HEK293 (cell line): Measurements from ENCODE around the gene IFNL2.

ENCODE experiments used
- CTCF ChIA-PET: fragments of 350-600 bp; formaldehyde crosslinking; extraction: SDS; loops from one replicate; lab custom pipeline; 2021; ENCODE audit warnings: antibody characterized with exemption; lab: Yijun Ruan, JAX
- POLR2A ChIA-PET: fragments of 300-600 bp; formaldehyde crosslinking; extraction: SDS; loops from one replicate; lab custom pipeline; 2020; ENCODE audit warnings: antibody characterized with exemption, inconsistent platforms; lab: Yijun Ruan, JAX
- H3K27ac ChIP-seq: fragments of 200-500 bp; sonication (Bioruptor generic); 2 replicates; pipeline ENCODE4 v1.5.1; 2014; ENCODE audit warnings: low read depth, low read length, control low read depth, inconsistent platforms; ENCODE audit errors: extremely low read depth
- H3K36me3 ChIP-seq, 2 experiments: fragments of 200-500 bp in 1 of 2; sonication (Bioruptor generic) in 1 of 2; 1 replicate in 1 of 2; 2 replicates in 1 of 2; pipeline ENCODE4 v1.5.1; 2014 to 2017; ENCODE audit warnings: inconsistent platforms in 2 of 2, low read length in 2 of 2; ENCODE audit not compliant: control insufficient read depth in 2 of 2, insufficient read depth in 1 of 2
- H3K4me1 ChIP-seq: fragments of 200-500 bp; sonication (Bioruptor generic); 2 replicates; pipeline ENCODE4 v1.5.1; 2014; ENCODE audit warnings: mild to moderate bottlenecking, low read length, inconsistent platforms; ENCODE audit not compliant: control insufficient read depth, insufficient read depth
- H3K4me3 ChIP-seq: 2 replicates; pipeline ENCODE4 v1.5.1; 2011; ENCODE audit warnings: low read depth, mild to moderate bottlenecking, control low read depth, low read length, moderate library complexity
- H3K9me3 ChIP-seq: fragments of 200-500 bp; sonication (Bioruptor generic); 2 replicates; pipeline ENCODE4 v1.5.1; 2014; ENCODE audit warnings: low read depth, low read length, inconsistent platforms; ENCODE audit not compliant: control insufficient read depth, insufficient read depth
- CTCF ChIP-seq: fragments of 450-650 bp; formaldehyde crosslinking; IDR thresholded peaks from 2 replicates; pipeline ENCODE4 v1.5.1; 2016; ENCODE audit warnings: missing biosample characterization, missing genetic modification characterization
- EGR2 ChIP-seq: fragments of 450-650 bp; formaldehyde crosslinking; IDR thresholded peaks from 2 replicates; pipeline ENCODE4 v1.5.1; 2016; ENCODE audit warnings: low read depth, missing biosample characterization, missing genetic modification characterization
- PRDM4 ChIP-seq: fragments of 450-650 bp; formaldehyde crosslinking; IDR thresholded peaks from 2 replicates; pipeline ENCODE4 v1.5.1; 2017; ENCODE audit warnings: missing biosample characterization, missing genetic modification characterization
- ZBTB6 ChIP-seq: fragments of 450-650 bp; formaldehyde crosslinking; IDR thresholded peaks from 2 replicates; pipeline ENCODE4 v1.5.1; 2017; ENCODE audit warnings: missing biosample characterization, missing genetic modification characterization
- ZFHX2 ChIP-seq: fragments of 450-650 bp; formaldehyde crosslinking; conservative IDR thresholded peaks from 2 replicates; pipeline ENCODE4 v1.5.1; 2016; ENCODE audit warnings: missing biosample characterization, missing genetic modification characterization
- ZNF19 ChIP-seq: fragments of 450-650 bp; formaldehyde crosslinking; IDR thresholded peaks from 2 replicates; pipeline ENCODE4; 2016; ENCODE audit warnings: missing biosample characterization, missing genetic modification characterization, low read depth
- ZNF362 ChIP-seq: fragments of 450-650 bp; formaldehyde crosslinking; IDR thresholded peaks from 2 replicates; pipeline ENCODE4 v1.5.1; 2016; ENCODE audit warnings: missing biosample characterization, missing genetic modification characterization
- ZNF830 ChIP-seq: fragments of 450-650 bp; IDR thresholded peaks from 2 replicates; pipeline ENCODE4 v1.5.0; 2018; ENCODE audit warnings: missing biosample characterization, missing genetic modification characterization, low read depth, mild to moderate bottlenecking, moderate library complexity
- ZSCAN23 ChIP-seq: fragments of 450-650 bp; formaldehyde crosslinking; IDR thresholded peaks from 2 replicates; pipeline ENCODE4 v1.5.1; 2016; ENCODE audit warnings: missing biosample characterization, missing genetic modification characterization

IFNL2 gene

GRCh38 chr19:39297931-39298634 lies 29.9 kb downstream of the IFNL2 start:
- no peak overlapping the region for H3K4me3 ChIP-seq
- ChIA-PET POLR2A (no interaction called here), CTCF (interaction anchor here (1.7 kb wide), 1 partner anchor 111 kb away, joined by 3 read pairs; no protein-coding TSS in a partner anchor)
- no peaks in the 10 kb centered on the region for H3K9me3 ChIP-seq
- H3K36me3 ChIP-seq, result no peaks in the 10 kb centered on the region
- no peak overlapping the region for H3K27ac ChIP-seq
- H3K4me1 ChIP-seq, result no peaks in the 10 kb centered on the region
- no peak for TF ChIP-seq ZNF830 (tag by site-specific recombination)
- TF ChIP-seq EGR2 (tag by site-specific recombination), result peak; percentile 86
- 0 out of 2 replicates have a peak, but pooled peaks have one; percentile 3 for TF ChIP-seq CTCF (tag by site-specific recombination)
- peak; percentile 88 for TF ChIP-seq ZFHX2 (tag by site-specific recombination)

- no peak overlapping the region for H3K4me3 ChIP-seq
- POLR2A ChIA-PET, result interaction anchor here (0.6 kb wide), 1 partner anchor 90 kb away, joined by 3 read pairs; no protein-coding TSS in a partner anchor
These were observed 31.2 kb downstream of the IFNL2 start for GRCh38 chr19:39299404-39299803.

GRCh38 chr19:39299832-39300231 lies 31.6 kb downstream of the IFNL2 start:
- H3K4me1 ChIP-seq, result no peaks in the 10 kb centered on the region
- H3K36me3 ChIP-seq, result no peaks in the 10 kb centered on the region
- no peak overlapping the region for H3K4me3 ChIP-seq
- TF ChIP-seq ZNF19 (no peak), ZBTB6 (tag by site-specific recombination) (peak; percentile 54; the same call in 1 of the 2 replicates)
- no peak overlapping the region for H3K27ac ChIP-seq
- CTCF ChIA-PET, result interaction anchor here (0.9 to 1.7 kb wide), 4 partner anchors 10 to 113 kb away, joined by 3 to 5 read pairs (median 3); no protein-coding TSS in a partner anchor
- H3K9me3 ChIP-seq, result no peaks in the 10 kb centered on the region
- POLR2A ChIA-PET, result no interaction called here

More at GRCh38 chr19:39299404-39299803, 31.2 kb downstream of the IFNL2 start:
- TF ChIP-seq ZNF362 (tag by site-specific recombination) (no peak), PRDM4 (tag by site-specific recombination) (no peak), ZSCAN23 (tag by site-specific recombination) (no peak)
- TF ChIP-seq, all 188 proteins: peak for 0
- H3K27ac ChIP-seq, result no peak overlapping the region
- no peaks in the 10 kb centered on the region for H3K36me3 ChIP-seq
- no peaks in the 10 kb centered on the region for H3K4me1 ChIP-seq
- H3K9me3 ChIP-seq, result no peaks in the 10 kb centered on the region
- CTCF ChIA-PET, result interaction anchor here (0.6 to 1.7 kb wide), 5 partner anchors 11 to 140 kb away, joined by 3 to 5 read pairs (median 3); no protein-coding TSS in a partner anchor
